ENCODE data around the gene ST3GAL3. TPM values are rescaled to one million over a fixed set of nuclear protein-coding genes. Genes with fewer than 3 reads are reported as not detected.

ST3GAL3 gene
- total and polyA plus RNA-seq, 2 of the 13 experiments (the other 11 are each of a cell fraction or from before 2014, with no cell fraction given): 5.1 to 8.1 TPM

DNA sequence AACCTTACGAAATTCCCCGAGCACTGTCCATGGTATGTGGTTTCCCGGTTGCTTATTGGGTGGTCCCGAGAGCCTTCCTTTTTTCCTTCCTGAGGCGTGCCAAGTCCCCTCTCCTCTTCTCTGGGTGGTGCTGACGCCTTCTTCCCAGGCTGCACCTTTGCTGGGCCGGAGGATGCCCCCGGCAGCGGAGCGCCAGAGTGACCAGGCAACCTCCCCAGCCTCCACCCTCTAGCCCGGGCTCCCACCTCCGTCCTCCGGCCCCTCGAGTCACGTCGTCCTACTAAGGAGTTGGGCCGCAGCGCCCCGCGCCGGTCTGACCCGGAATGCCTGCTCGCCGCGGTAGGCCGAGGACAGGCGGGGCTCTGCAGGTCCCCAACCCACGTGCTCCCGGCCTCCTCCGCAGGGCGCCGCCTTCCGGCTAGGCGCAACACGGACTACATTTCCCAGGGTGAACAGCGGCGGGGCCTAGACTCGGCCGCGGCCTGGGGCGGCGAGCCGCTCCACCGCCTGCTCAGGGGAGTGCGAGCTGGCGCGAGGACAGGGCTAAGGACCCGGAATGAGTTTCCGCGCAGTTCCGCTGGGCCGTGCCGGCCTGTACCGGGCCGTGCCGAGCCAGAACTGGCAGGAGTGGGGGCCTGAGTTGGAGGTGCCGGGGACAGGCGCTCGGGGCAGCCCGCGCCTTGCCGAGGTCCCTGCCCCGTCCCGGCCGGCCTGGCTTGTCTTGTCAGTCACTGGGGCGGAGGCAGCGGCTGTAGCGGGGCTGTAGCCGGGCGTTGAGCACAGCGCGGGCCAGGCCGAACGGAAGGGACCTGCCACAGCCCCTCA lies 239.1 kb downstream of the ST3GAL3 start, which contains the start of gene IPO13:
TSS of gene IPO13 (plus strand) at position 715 of the 825 bp plus-strand sequence. CDS start 651 bp downstream, outside the sequence.
- Histone ChIP-seq H3K27me3 (ENCODE audit: control insufficient read depth in 1 of 2, insufficient read depth in 2 of 2, low read length in 2 of 2) (no peaks in the 10 kb centered on the region; a peak in 1 of 5 replicates), H3K79me2 (ENCODE audit: insufficient read depth, low read length) (peaks cover 11% of the 10 kb centered on the region), H3K27ac (ENCODE audit: extremely low read length, insufficient read depth, low read length) (peak within 1 kb of the TSS; percentile 93), H3K4me3 (replicated peaks in 1 of 3; ENCODE audit: insufficient read depth in 1 of 3, low read depth in 2 of 3, low read length in 3 of 3) (peak within 1 kb of the TSS; percentile 69 to 90 (median 79)), H3K36me3 (replicated peaks in 1 of 2; ENCODE audit: control insufficient read depth in 1 of 2, insufficient read depth in 2 of 2, low read length in 2 of 2) (no peaks in the 10 kb centered on the region; a peak in 1 of 5 replicates), H3K4me1 (ENCODE audit: insufficient read depth, low read length) (peaks cover 27% of the 10 kb centered on the region), H4K20me1 (ENCODE audit: insufficient read depth, low read length) (no peaks in the 10 kb centered on the region), H3K9me3 (ENCODE audit: low read length) (no peaks in the 10 kb centered on the region), H3K9ac (ENCODE audit: insufficient read depth, low read depth, low read length) (peak within 1 kb of the TSS; percentile 94), H2AFZ (ENCODE audit: low read length) (no peak within 1 kb of the TSS), H3K4me2 (ENCODE audit: low read depth, low read length) (peak within 1 kb of the TSS; percentile 84)
- peak; percentile 92 for DNase-seq (ENCODE audit: low spot score)
- ChIA-PET CTCF (ENCODE audit: low intra/inter-chr PET ratio, low total read pairs) (interaction anchor here (0.7 kb wide), 1 partner anchor 183 kb away, joined by 3 read pairs; no protein-coding TSS in a partner anchor), POLR2A (interaction anchor here (0.8 to 5.0 kb wide), 9 partner anchors 11 to 296 kb away, joined by 3 to 38 read pairs (median 7); partner anchors contain the start of genes ATP6V0B, DPH2 and KDM4A)
- FAIRE-seq: peak; percentile 77
- in situ Hi-C loops (cut with HindIII; ENCODE audit: extremely low pct_ligation_motif_present, low pct_unique_long_range_greater_than_20kb) (no loop called here), intact Hi-C loops (cut with micrococcal nuclease; ENCODE audit: unreplicated experiment) (loop anchor here (1.0 to 5.0 kb wide), 3 partner anchors 10 to 239 kb away; partner anchors contain the start of gene ST3GAL3)
- ATAC-seq: peak; percentile 92
- whole genome bisulfite sequencing (ENCODE audit: low lambda C conversion rate): under 1% methylated on average over 33 of the region's 74 CpGs
- no TSS peak for BruUV-seq (replicated peaks)
- TF ChIP-seq, protein P1, sequence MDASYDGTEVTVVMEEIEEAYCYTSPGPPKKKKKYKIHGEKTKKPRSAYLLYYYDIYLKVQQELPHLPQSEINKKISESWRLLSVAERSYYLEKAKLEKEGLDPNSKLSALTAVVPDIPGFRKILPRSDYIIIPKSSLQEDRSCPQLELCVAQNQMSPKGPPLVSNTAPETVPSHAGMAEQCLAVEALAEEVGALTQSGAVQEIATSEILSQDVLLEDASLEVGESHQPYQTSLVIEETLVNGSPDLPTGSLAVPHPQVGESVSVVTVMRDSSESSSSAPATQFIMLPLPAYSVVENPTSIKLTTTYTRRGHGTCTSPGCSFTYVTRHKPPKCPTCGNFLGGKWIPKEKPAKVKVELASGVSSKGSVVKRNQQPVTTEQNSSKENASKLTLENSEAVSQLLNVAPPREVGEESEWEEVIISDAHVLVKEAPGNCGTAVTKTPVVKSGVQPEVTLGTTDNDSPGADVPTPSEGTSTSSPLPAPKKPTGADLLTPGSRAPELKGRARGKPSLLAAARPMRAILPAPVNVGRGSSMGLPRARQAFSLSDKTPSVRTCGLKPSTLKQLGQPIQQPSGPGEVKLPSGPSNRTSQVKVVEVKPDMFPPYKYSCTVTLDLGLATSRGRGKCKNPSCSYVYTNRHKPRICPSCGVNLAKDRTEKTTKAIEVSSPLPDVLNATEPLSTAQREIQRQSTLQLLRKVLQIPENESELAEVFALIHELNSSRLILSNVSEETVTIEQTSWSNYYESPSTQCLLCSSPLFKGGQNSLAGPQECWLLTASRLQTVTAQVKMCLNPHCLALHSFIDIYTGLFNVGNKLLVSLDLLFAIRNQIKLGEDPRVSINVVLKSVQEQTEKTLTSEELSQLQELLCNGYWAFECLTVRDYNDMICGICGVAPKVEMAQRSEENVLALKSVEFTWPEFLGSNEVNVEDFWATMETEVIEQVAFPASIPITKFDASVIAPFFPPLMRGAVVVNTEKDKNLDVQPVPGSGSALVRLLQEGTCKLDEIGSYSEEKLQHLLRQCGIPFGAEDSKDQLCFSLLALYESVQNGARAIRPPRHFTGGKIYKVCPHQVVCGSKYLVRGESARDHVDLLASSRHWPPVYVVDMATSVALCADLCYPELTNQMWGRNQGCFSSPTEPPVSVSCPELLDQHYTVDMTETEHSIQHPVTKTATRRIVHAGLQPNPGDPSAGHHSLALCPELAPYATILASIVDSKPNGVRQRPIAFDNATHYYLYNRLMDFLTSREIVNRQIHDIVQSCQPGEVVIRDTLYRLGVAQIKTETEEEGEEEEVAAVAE (CRISPR knock-in tag; IDR thresholded peaks at IDR 0.05; ENCODE audit: borderline replicate concordance): peak; percentile 64; the same call in 1 of the 2 replicates
- TF ChIP-seq ZNF24 (IDR thresholded peaks at IDR 0.05): no peak
- TF ChIP-seq, protein P2, sequence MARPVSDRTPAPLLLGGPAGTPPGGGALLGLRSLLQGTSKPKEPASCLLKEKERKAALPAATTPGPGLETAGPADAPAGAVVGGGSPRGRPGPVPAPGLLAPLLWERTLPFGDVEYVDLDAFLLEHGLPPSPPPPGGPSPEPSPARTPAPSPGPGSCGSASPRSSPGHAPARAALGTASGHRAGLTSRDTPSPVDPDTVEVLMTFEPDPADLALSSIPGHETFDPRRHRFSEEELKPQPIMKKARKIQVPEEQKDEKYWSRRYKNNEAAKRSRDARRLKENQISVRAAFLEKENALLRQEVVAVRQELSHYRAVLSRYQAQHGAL (CRISPR knock-in tag; IDR thresholded peaks at IDR 0.05; ENCODE audit: not compliant biosample characterization): no peak
- no peak for TF ChIP-seq YY1 (IDR thresholded peaks at IDR 0.05; ENCODE audit: insufficient read depth, insufficient replicate concordance, low read depth, low read length)
- no peak for TF ChIP-seq EEA1 (CRISPR knock-in tag; IDR thresholded peaks at IDR 0.05; ENCODE audit: borderline replicate concordance)
- peak; percentile 21; the same call in 1 of the 2 replicates for TF ChIP-seq SMAD9 (CRISPR knock-in tag; IDR thresholded peaks at IDR 0.05)
- TF ChIP-seq FOSL2 (CRISPR knock-in tag; IDR thresholded peaks at IDR 0.05): peak; percentile 40
- TF ChIP-seq KLF15 (CRISPR knock-in tag; IDR thresholded peaks at IDR 0.05; ENCODE audit: borderline replicate concordance): no peak
- TF ChIP-seq, protein P3, sequence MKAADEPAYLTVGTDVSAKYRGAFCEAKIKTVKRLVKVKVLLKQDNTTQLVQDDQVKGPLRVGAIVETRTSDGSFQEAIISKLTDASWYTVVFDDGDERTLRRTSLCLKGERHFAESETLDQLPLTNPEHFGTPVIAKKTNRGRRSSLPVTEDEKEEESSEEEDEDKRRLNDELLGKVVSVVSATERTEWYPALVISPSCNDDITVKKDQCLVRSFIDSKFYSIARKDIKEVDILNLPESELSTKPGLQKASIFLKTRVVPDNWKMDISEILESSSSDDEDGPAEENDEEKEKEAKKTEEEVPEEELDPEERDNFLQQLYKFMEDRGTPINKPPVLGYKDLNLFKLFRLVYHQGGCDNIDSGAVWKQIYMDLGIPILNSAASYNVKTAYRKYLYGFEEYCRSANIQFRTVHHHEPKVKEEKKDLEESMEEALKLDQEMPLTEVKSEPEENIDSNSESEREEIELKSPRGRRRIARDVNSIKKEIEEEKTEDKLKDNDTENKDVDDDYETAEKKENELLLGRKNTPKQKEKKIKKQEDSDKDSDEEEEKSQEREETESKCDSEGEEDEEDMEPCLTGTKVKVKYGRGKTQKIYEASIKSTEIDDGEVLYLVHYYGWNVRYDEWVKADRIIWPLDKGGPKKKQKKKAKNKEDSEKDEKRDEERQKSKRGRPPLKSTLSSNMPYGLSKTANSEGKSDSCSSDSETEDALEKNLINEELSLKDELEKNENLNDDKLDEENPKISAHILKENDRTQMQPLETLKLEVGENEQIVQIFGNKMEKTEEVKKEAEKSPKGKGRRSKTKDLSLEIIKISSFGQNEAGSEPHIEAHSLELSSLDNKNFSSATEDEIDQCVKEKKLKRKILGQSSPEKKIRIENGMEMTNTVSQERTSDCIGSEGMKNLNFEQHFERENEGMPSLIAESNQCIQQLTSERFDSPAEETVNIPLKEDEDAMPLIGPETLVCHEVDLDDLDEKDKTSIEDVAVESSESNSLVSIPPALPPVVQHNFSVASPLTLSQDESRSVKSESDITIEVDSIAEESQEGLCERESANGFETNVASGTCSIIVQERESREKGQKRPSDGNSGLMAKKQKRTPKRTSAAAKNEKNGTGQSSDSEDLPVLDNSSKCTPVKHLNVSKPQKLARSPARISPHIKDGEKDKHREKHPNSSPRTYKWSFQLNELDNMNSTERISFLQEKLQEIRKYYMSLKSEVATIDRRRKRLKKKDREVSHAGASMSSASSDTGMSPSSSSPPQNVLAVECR (CRISPR knock-in tag; IDR thresholded peaks at IDR 0.05; ENCODE audit: borderline replicate concordance): peak; percentile 98
- TF ChIP-seq MAFG (CRISPR knock-in tag; IDR thresholded peaks at IDR 0.05): no peak
- TF ChIP-seq ZFP37 (CRISPR knock-in tag; IDR thresholded peaks at IDR 0.05; ENCODE audit: borderline replicate concordance): no peak

Data from HepG2 (cell line).